Endothelial cell of umbilical vein (primary cell): ENCODE data around the gene PPP1R11.

Experiments
- EZH2 ChIP-seq: IDR thresholded peaks from 2 replicates; pipeline ENCODE4 v1.6.1; 2012; ENCODE audit warnings: borderline replicate concordance, low read depth, mild to moderate bottlenecking, moderate library complexity, low read length, inconsistent platforms; ENCODE audit not compliant: severe bottlenecking
- JUN ChIP-seq: IDR thresholded peaks from 2 replicates; pipeline ENCODE4 v1.6.1; 2011; ENCODE audit warnings: borderline replicate concordance, low read depth; ENCODE audit not compliant: insufficient read length, insufficient read depth
- MAX ChIP-seq: IDR thresholded peaks from 2 replicates; pipeline ENCODE4 v1.6.1; 2011; ENCODE audit not compliant: insufficient read depth, insufficient read length
- MYC ChIP-seq: IDR thresholded peaks from one replicate; pipeline ENCODE4 v1.6.1; 2011; ENCODE audit warnings: mild to moderate bottlenecking, low read depth, low read length
- POLR2A ChIP-seq: IDR thresholded peaks from 2 replicates; pipeline ENCODE4 v1.6.1; 2012; ENCODE audit warnings: low read depth, mild to moderate bottlenecking, control low read depth, low read length
- TF ChIP-seq, protein P1 (sequence below), 2 donors: IDR thresholded peaks; 1 replicate in 1 of 2; 2 replicates in 1 of 2; pipeline ENCODE4 v1.5.1; 2011; ENCODE audit warnings: low read length in 2 of 2, mild to moderate bottlenecking in 2 of 2, moderate library complexity in 2 of 2, control low read depth in 1 of 2, inconsistent platforms in 1 of 2, low read depth in 1 of 2; ENCODE audit not compliant: insufficient read depth in 1 of 2; ENCODE audit errors: extremely low read depth in 1 of 2

DNA sequence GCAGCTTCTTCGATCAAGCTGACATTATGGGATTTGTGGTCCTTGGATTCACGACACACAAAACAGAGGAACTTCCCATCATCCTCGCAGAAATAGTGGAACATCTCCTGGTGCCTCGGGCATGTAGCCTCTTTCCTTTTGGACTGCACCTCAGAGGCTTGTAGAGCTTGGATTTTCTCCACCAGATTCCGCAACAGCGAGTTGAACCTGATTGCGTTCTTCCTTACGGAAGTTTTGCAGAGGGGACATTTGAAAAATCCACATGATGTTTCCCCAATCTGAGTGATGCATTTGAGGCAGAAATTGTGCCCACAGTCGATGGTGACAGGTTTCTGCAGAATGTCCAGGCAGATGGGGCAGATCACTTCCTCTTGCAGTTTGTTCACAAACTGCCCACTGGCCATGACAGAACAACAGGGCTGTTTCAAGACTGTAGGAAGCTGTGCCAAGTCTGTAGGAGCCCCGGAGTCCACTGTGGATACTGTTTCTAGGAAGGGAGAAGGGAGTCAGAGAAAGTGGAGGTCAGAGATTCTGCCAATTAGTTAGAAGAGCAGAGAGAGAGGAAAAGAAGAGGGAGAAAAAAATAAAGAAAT is 45.5 kb downstream of the PPP1R11 start:
- TF ChIP-seq, protein P1, sequence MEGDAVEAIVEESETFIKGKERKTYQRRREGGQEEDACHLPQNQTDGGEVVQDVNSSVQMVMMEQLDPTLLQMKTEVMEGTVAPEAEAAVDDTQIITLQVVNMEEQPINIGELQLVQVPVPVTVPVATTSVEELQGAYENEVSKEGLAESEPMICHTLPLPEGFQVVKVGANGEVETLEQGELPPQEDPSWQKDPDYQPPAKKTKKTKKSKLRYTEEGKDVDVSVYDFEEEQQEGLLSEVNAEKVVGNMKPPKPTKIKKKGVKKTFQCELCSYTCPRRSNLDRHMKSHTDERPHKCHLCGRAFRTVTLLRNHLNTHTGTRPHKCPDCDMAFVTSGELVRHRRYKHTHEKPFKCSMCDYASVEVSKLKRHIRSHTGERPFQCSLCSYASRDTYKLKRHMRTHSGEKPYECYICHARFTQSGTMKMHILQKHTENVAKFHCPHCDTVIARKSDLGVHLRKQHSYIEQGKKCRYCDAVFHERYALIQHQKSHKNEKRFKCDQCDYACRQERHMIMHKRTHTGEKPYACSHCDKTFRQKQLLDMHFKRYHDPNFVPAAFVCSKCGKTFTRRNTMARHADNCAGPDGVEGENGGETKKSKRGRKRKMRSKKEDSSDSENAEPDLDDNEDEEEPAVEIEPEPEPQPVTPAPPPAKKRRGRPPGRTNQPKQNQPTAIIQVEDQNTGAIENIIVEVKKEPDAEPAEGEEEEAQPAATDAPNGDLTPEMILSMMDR (IDR thresholded peaks at IDR 0.05; ENCODE audit: extremely low read depth in 1 of 2, insufficient read depth in 1 of 2, low read depth in 1 of 2, low read length in 2 of 2), result no peak
- TF ChIP-seq MAX (no peak), MYC (no peak), POLR2A (no peak), EZH2 (no peak), JUN (no peak)
